ENCODE measurements around the gene ZNF668. TPM values are rescaled to one million over a fixed set of nuclear protein-coding genes. Genes with fewer than 3 reads are reported as not detected.

ZNF668 gene
- total and polyA plus RNA-seq, 8 donors = 3.8 to 12.2 (median 5.6) TPM

DNA sequence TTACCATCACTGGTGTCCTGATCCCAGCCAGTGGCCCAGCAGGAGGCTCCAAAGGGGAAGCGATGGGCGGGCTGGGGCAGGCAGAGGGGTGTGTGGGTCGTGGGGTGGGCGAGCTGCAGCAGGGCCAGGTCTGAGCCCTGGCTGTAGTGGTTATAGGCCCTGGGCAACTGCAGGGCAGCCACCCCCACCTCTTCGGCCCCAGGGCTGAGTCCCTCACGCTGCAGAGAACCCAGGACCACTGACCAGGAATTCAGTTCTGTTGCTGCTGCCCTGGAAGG is 12.5 kb upstream of the ZNF668 start:
- H3K4me3 ChIP-seq = no peak overlapping the region
- DNase-seq = no peak
- no peaks in the 10 kb centered on the region for H3K9me3 ChIP-seq
- ATAC-seq = no peak
- H3K27me3 ChIP-seq = no peaks in the 10 kb centered on the region
- H3K4me1 ChIP-seq = peaks cover 0 to 9% of the 10 kb centered on the region in 2 donors
- intact Hi-C loops (cut with DNase I) = no loop called here
- no peak overlapping the region for H3K27ac ChIP-seq
- H3K36me3 ChIP-seq = peaks cover 0 to 96% of the 10 kb centered on the region in 2 donors
- TF ChIP-seq, protein P1, sequence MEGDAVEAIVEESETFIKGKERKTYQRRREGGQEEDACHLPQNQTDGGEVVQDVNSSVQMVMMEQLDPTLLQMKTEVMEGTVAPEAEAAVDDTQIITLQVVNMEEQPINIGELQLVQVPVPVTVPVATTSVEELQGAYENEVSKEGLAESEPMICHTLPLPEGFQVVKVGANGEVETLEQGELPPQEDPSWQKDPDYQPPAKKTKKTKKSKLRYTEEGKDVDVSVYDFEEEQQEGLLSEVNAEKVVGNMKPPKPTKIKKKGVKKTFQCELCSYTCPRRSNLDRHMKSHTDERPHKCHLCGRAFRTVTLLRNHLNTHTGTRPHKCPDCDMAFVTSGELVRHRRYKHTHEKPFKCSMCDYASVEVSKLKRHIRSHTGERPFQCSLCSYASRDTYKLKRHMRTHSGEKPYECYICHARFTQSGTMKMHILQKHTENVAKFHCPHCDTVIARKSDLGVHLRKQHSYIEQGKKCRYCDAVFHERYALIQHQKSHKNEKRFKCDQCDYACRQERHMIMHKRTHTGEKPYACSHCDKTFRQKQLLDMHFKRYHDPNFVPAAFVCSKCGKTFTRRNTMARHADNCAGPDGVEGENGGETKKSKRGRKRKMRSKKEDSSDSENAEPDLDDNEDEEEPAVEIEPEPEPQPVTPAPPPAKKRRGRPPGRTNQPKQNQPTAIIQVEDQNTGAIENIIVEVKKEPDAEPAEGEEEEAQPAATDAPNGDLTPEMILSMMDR (IDR thresholded peaks at IDR 0.05) = no peak

DNA sequence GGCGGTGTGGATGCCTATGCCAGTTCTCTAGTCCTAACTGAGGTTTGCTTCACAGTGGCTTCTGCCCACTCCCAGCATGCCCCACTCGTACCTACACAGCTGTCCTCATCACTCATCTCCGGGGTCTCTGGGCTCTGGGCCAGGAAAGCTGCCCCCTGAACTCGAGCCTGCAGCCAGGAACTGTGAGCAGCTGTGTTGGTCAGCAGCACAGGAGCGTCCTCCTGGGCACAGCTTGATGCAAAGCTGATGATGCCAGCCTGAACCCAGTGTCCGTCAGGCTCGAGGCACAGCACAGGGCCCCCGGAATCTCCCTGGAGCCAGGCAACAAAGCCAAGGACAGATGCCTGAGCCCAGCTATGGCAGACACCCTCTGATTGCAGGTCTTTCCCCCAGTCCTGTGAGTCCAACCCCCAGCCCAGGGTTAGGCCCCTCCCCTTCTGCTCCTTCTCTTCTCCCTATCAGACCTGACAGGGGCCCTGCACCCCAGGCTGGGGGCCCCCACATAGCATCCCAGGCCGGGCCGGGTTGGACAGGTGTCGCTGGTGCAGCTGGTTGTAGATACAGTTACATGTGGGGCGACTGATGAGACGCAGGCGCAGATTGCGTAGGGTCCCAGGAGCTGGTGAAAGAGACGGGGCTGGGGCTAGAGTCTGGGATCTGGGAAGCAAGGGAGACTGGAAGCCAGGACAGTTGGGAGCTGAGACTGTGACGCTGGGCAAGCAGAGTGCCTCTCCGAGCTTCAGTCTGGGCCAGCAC is 12.0 kb upstream of the ZNF668 start:
- no peak for ATAC-seq
- H3K4me1 ChIP-seq = peaks cover 0 to 12% of the 10 kb centered on the region in 2 donors
- no peak for DNase-seq
- peaks cover 0 to 96% of the 10 kb centered on the region in 2 donors for H3K36me3 ChIP-seq
- TF ChIP-seq, protein P1 (IDR thresholded peaks at IDR 0.05) = no peak
- H3K27me3 ChIP-seq = no peaks in the 10 kb centered on the region
- no peaks in the 10 kb centered on the region for H3K9me3 ChIP-seq
- no peak overlapping the region for H3K4me3 ChIP-seq
- intact Hi-C loops (cut with DNase I) = no loop called here
- H3K27ac ChIP-seq = no peak overlapping the region

GRCh38 chr16:31085411-31085810 is 11.4 kb upstream of the ZNF668 start:
- H3K9me3 ChIP-seq = no peaks in the 10 kb centered on the region
- H3K36me3 ChIP-seq = peaks cover 0 to 96% of the 10 kb centered on the region in 2 donors
- H3K4me3 ChIP-seq = no peak overlapping the region
- DNase-seq = no peak
- no peak overlapping the region for H3K27ac ChIP-seq
- no peaks in the 10 kb centered on the region for H3K27me3 ChIP-seq
- no peak for ATAC-seq
- TF ChIP-seq, protein P1 (IDR thresholded peaks at IDR 0.05) = no peak
- intact Hi-C loops (cut with DNase I) = no loop called here
- H3K4me1 ChIP-seq = peaks cover 0 to 13% of the 10 kb centered on the region in 2 donors

GRCh38 chr16:31084584-31085302 is 10.7 kb upstream of the ZNF668 start:
- H3K36me3 ChIP-seq = peaks cover 0 to 96% of the 10 kb centered on the region in 2 donors

GRCh38 chr16:31083981-31084380 is 9.9 kb upstream of the ZNF668 start:
- no peak for DNase-seq
- Histone ChIP-seq H3K27ac (no peak overlapping the region), H3K36me3 (peaks cover 0 to 98% of the 10 kb centered on the region in 2 donors)

More at GRCh38 chr16:31084584-31085302, 10.7 kb upstream of the ZNF668 start:
- Histone ChIP-seq H3K4me1 (peaks cover 0 to 20% of the 10 kb centered on the region in 2 donors), H3K27me3 (no peaks in the 10 kb centered on the region), H3K4me3 (no peak overlapping the region), H3K27ac (no peak overlapping the region), H3K9me3 (no peaks in the 10 kb centered on the region)
- intact Hi-C loops (cut with DNase I) = no loop called here
- ATAC-seq = no peak
- DNase-seq = no peak
- TF ChIP-seq, protein P1 (IDR thresholded peaks at IDR 0.05) = no peak

More at GRCh38 chr16:31083981-31084380, 9.9 kb upstream of the ZNF668 start:
- Histone ChIP-seq H3K9me3 (no peaks in the 10 kb centered on the region), H3K4me1 (peaks cover 0 to 27% of the 10 kb centered on the region in 2 donors), H3K4me3 (no peak overlapping the region), H3K27me3 (no peaks in the 10 kb centered on the region)
- TF ChIP-seq, protein P1 (IDR thresholded peaks at IDR 0.05) = no peak
- ATAC-seq = peak; percentile 56
- intact Hi-C loops (cut with DNase I) = no loop called here

Data from left lung (tissue), 10 donors.